MM.1S (cell line): ENCODE measurements around the gene PCNA.

Source experiments
- DNase-seq: peaks from one replicate; pipeline ENCODE4 v3.0.0-alpha.2; 2015
- H2AFZ ChIP-seq: fragments of 300-600 bp; sonication (generic); 2 replicates; pipeline ENCODE4 v1.6.0; 2016; ENCODE audit warnings: antibody characterized with exemption, low read length
- H3F3A ChIP-seq: fragments of 300-600 bp; sonication (generic); 2 replicates; pipeline ENCODE4 v1.6.1; 2016; ENCODE audit warnings: mild to moderate bottlenecking, antibody characterized with exemption, low read length, moderate library complexity, mixed read lengths; ENCODE audit not compliant: insufficient read depth
- H3K27ac ChIP-seq: fragments of 300-600 bp; sonication (generic); 2 replicates; pipeline ENCODE4 v1.5.1; 2016; ENCODE audit warnings: mild to moderate bottlenecking, low read length
- H3K27me3 ChIP-seq: fragments of 300-600 bp; sonication (generic); replicated peaks from 2 replicates; pipeline ENCODE4 v1.6.0; 2016; ENCODE audit warnings: low read length; ENCODE audit not compliant: insufficient read depth
- H3K36me3 ChIP-seq: fragments of 300-600 bp; sonication (generic); replicated peaks from 2 replicates; pipeline ENCODE4 v1.6.1; 2016; ENCODE audit warnings: mild to moderate bottlenecking, low read length, mixed read lengths; ENCODE audit not compliant: insufficient read depth
- H3K4me1 ChIP-seq: fragments of 300-600 bp; sonication (generic); 2 replicates; pipeline ENCODE4 v1.6.1; 2016; ENCODE audit warnings: low read length, mixed read lengths
- H3K4me2 ChIP-seq: fragments of 300-600 bp; sonication (generic); 2 replicates; pipeline ENCODE4 v1.6.0; 2016; ENCODE audit warnings: low read depth, low read length
- H3K4me3 ChIP-seq: fragments of 300-600 bp; sonication (generic); 2 replicates; pipeline ENCODE4 v1.5.1; 2016; ENCODE audit warnings: low read length, mixed read lengths
- H3K79me2 ChIP-seq: fragments of 300-600 bp; sonication (generic); 2 replicates; pipeline ENCODE4 v1.6.1; 2016; ENCODE audit warnings: mixed run types, low read length, mixed read lengths
- H3K9ac ChIP-seq: fragments of 300-600 bp; sonication (generic); 2 replicates; pipeline ENCODE4 v1.6.1; 2016; ENCODE audit warnings: low read length, mixed read lengths
- H3K9me2 ChIP-seq: fragments of 300-600 bp; sonication (generic); replicated peaks from 2 replicates; pipeline ENCODE4 v1.6.1; 2016; ENCODE audit warnings: mild to moderate bottlenecking, low read length, mixed read lengths; ENCODE audit not compliant: insufficient read depth
- H3K9me3 ChIP-seq: fragments of 300-600 bp; sonication (generic); replicated peaks from 2 replicates; pipeline ENCODE4 v1.6.1; 2016; ENCODE audit warnings: mild to moderate bottlenecking, low read length, mixed read lengths; ENCODE audit not compliant: insufficient read depth
- H4K20me1 ChIP-seq: fragments of 300-600 bp; sonication (generic); 2 replicates; pipeline ENCODE4 v1.6.1; 2016; ENCODE audit warnings: mild to moderate bottlenecking, low read length, moderate library complexity, mixed read lengths; ENCODE audit not compliant: insufficient read depth
- EZH2 ChIP-seq: fragments of 300-600 bp; sonication (generic); optimal IDR thresholded peaks from 2 replicates; pipeline ENCODE3; 2017; ENCODE audit warnings: low read depth, mild to moderate bottlenecking, antibody characterized with exemption, low read length, mixed read lengths
- EZH2phosphoT487 ChIP-seq: fragments of 300-600 bp; sonication (generic); IDR thresholded peaks from 2 replicates; pipeline ENCODE4 v1.6.1; 2018; ENCODE audit warnings: antibody characterized with exemption, low read length
- TF ChIP-seq, protein P1 (sequence below): fragments of 300-600 bp; sonication (generic); IDR thresholded peaks from 2 replicates; pipeline ENCODE4 v1.5.1; 2016; ENCODE audit warnings: antibody characterized with exemption, low read length, mixed read lengths

PCNA gene

DNA sequence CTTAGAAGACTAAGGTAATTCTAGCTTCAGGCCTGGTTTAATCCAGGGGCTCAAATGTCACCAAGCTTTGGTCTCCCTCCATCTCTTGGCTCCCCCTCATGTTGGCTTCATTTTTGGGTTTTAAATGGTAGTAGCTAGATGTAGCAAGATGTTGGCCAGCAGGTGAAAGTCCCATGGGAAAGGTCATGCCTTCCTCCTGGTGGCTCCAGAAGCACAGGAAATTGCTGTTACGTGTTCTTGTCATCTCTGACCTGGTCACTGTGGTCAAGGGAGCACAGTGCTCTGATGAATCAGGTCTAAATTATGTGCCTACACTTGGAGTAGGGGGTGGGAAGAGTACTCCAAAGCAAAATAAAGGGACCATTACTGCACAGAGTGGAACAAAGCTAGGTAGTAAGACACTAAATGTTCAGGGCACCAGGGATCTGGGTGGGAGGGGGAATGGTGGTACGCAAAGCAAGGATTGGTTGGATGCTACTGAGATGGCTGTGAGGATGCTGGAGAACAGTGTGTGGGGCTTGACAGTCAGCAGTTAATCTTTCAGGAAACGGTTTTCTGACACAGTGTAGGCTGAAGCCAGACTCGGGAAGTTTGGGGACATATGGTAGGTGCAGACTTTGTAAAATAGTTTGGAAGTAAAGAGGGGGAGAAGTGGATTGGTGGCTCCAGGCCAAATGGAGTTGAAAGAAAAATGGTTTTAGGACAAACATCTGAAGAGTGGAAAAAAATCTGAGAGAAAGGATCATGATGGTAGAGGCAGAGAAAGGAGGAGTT, 37.1 kb upstream of the PCNA start:
- H3K9me2 ChIP-seq, result no peaks in the 10 kb centered on the region
- no peak overlapping the region for H3K9ac ChIP-seq
- no peak overlapping the region for H3K4me2 ChIP-seq
- no peak for DNase-seq
- TF ChIP-seq, protein P1, sequence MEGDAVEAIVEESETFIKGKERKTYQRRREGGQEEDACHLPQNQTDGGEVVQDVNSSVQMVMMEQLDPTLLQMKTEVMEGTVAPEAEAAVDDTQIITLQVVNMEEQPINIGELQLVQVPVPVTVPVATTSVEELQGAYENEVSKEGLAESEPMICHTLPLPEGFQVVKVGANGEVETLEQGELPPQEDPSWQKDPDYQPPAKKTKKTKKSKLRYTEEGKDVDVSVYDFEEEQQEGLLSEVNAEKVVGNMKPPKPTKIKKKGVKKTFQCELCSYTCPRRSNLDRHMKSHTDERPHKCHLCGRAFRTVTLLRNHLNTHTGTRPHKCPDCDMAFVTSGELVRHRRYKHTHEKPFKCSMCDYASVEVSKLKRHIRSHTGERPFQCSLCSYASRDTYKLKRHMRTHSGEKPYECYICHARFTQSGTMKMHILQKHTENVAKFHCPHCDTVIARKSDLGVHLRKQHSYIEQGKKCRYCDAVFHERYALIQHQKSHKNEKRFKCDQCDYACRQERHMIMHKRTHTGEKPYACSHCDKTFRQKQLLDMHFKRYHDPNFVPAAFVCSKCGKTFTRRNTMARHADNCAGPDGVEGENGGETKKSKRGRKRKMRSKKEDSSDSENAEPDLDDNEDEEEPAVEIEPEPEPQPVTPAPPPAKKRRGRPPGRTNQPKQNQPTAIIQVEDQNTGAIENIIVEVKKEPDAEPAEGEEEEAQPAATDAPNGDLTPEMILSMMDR, result no peak
- TF ChIP-seq EZH2phosphoT487 (no peak), EZH2 (no peak)
- H3K79me2 ChIP-seq, result peaks cover 61% of the 10 kb centered on the region
- no peak overlapping the region for H3K27ac ChIP-seq
- peaks cover 31% of the 10 kb centered on the region for H3K4me1 ChIP-seq
- no peak overlapping the region for H2AFZ ChIP-seq
- H4K20me1 ChIP-seq, result no peaks in the 10 kb centered on the region
- no peaks in the 10 kb centered on the region for H3K36me3 ChIP-seq
- no peak overlapping the region for H3K4me3 ChIP-seq
- H3K27me3 ChIP-seq, result no peaks in the 10 kb centered on the region
- H3K9me3 ChIP-seq, result no peaks in the 10 kb centered on the region
- peaks cover 8% of the 10 kb centered on the region; the same call in 1 of the 2 replicates for H3F3A ChIP-seq

DNA sequence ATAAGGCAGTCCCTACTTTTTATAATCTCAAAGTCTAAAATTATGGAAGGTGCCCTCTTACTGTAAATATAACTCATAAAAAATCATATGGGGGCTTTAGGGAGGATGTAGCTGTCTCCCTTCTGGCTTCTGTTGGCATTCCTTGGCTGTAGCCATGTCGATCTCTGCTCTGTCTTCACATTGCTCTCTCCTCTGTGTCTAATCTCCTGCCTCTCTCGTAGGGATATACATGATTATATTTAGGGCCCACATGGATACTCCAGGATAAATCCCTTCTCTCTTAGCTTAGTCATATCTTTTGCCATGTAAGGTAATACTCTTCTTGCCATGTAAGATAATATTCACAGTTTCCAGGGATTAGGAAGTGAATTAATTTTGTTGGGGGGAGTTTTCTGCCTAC, 35.6 kb upstream of the PCNA start:
- no peaks in the 10 kb centered on the region for H4K20me1 ChIP-seq
- TF ChIP-seq EZH2phosphoT487 (no peak), EZH2 (no peak)
- TF ChIP-seq, protein P1, result no peak
- no peak overlapping the region for H3K27ac ChIP-seq
- DNase-seq, result no peak
- peaks cover 8% of the 10 kb centered on the region; the same call in 1 of the 2 replicates for H3F3A ChIP-seq
- no peaks in the 10 kb centered on the region for H3K36me3 ChIP-seq
- H3K79me2 ChIP-seq, result peaks cover 62% of the 10 kb centered on the region
- H3K9me2 ChIP-seq, result no peaks in the 10 kb centered on the region
- H3K9ac ChIP-seq, result no peak overlapping the region
- no peaks in the 10 kb centered on the region for H3K27me3 ChIP-seq
- no peak overlapping the region for H3K4me3 ChIP-seq
- H3K4me2 ChIP-seq, result no peak overlapping the region
- H3K4me1 ChIP-seq, result peaks cover 22% of the 10 kb centered on the region
- H3K9me3 ChIP-seq, result no peaks in the 10 kb centered on the region
- H2AFZ ChIP-seq, result no peak overlapping the region

DNA sequence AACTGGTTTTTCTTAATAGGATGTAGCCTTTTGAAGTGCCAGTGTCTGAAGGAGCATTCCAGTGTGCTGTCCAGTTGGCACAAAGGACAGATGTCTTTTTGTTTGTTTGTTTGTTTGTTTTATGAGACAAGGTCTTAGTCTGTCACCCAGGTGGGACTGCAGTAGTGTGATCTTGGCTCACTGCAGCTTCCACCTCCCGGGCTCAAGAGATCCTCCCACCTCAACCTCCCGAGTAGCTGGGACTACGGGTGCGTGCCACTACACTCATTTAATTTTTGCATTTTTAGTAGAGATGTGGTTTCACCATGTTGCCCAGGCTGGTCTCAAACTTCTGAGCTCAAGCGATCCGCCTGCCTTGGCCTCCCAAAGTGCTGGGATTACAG, 34.8 kb upstream of the PCNA start:
- H3K9me3 ChIP-seq, result no peaks in the 10 kb centered on the region
- DNase-seq, result no peak
- H3F3A ChIP-seq, result peaks cover 8% of the 10 kb centered on the region; the same call in 1 of the 2 replicates
- H3K9ac ChIP-seq, result no peak overlapping the region
- H4K20me1 ChIP-seq, result no peaks in the 10 kb centered on the region
- H3K36me3 ChIP-seq, result no peaks in the 10 kb centered on the region
- peaks cover 22% of the 10 kb centered on the region for H3K4me1 ChIP-seq
- H3K4me3 ChIP-seq, result no peak overlapping the region
- no peak overlapping the region for H2AFZ ChIP-seq
- no peaks in the 10 kb centered on the region for H3K27me3 ChIP-seq
- no peaks in the 10 kb centered on the region for H3K9me2 ChIP-seq
- peaks cover 71% of the 10 kb centered on the region for H3K79me2 ChIP-seq
- no peak overlapping the region for H3K27ac ChIP-seq
- TF ChIP-seq, protein P1, result no peak
- TF ChIP-seq EZH2phosphoT487, result no peak
- TF ChIP-seq EZH2, result no peak
- no peak overlapping the region for H3K4me2 ChIP-seq
